CD14-positive monocyte (primary cell): ENCODE measurements around the gene CHEK1. TPM values are rescaled to one million over a fixed set of nuclear protein-coding genes. Genes with fewer than 3 reads are reported as not detected.

ENCODE experiments used
- DNase-seq, 3 donors: peaks; one replicate each; pipeline ENCODE4 v3.0.0-alpha.2; 2011 to 2022
- H2AFZ ChIP-seq: 2 replicates; pipeline ENCODE4 v1.6.0; 2012; ENCODE audit warnings: mild to moderate bottlenecking, low read depth, low read length, inconsistent platforms; ENCODE audit not compliant: insufficient read depth, poor library complexity, severe bottlenecking
- H3K27ac ChIP-seq, 2 donors: 1 replicate in 1 of 2; 2 replicates in 1 of 2; pipeline ENCODE4 v1.5.1; 2012 to 2013; ENCODE audit warnings: low read length in 2 of 2, control low read depth in 1 of 2, inconsistent platforms in 1 of 2, low read depth in 1 of 2, mild to moderate bottlenecking in 1 of 2
- H3K27me3 ChIP-seq, 2 donors: one replicate each; pipeline versions ENCODE4 v1.6.0 to v1.6.1; 2011 to 2013; ENCODE audit warnings: low read length in 2 of 2; ENCODE audit not compliant: control insufficient read depth in 2 of 2, insufficient read depth in 2 of 2
- H3K36me3 ChIP-seq, 2 donors: replicated peaks in 1 of 2; 1 replicate in 1 of 2; 2 replicates in 1 of 2; pipeline versions ENCODE4 v1.5.1 to v1.6.1; 2012 to 2013; ENCODE audit warnings: low read length in 2 of 2, control low read depth in 1 of 2, inconsistent platforms in 1 of 2, mild to moderate bottlenecking in 1 of 2; ENCODE audit not compliant: insufficient read depth in 2 of 2, control insufficient read depth in 1 of 2
- H3K4me1 ChIP-seq, 2 donors: 1 replicate in 1 of 2; 2 replicates in 1 of 2; pipeline versions ENCODE4 v1.5.1 to v1.6.1; 2012 to 2013; ENCODE audit warnings: low read length in 2 of 2, control low read depth in 1 of 2, inconsistent platforms in 1 of 2, mild to moderate bottlenecking in 1 of 2, moderate library complexity in 1 of 2; ENCODE audit not compliant: insufficient read depth in 2 of 2, control insufficient read depth in 1 of 2
- H3K4me2 ChIP-seq: replicated peaks from 2 replicates; pipeline ENCODE3; 2012; ENCODE audit warnings: low read length, moderate library complexity, mild to moderate bottlenecking; ENCODE audit not compliant: poor library complexity, severe bottlenecking; ENCODE audit errors: extremely low read depth
- H3K4me3 ChIP-seq, 3 experiments: fragments of 200-600 bp in 1 of 3; sonication (generic) in 1 of 3; replicated peaks in 1 of 3; 1 replicate in 2 of 3; 2 replicates in 1 of 3; pipeline ENCODE4 v1.5.1; 2011 to 2013; ENCODE audit warnings: low read length in 3 of 3, mild to moderate bottlenecking in 3 of 3, control low read depth in 2 of 3, low read depth in 2 of 3, inconsistent platforms in 1 of 3, moderate library complexity in 1 of 3
- H3K79me2 ChIP-seq: 2 replicates; pipeline ENCODE4 v1.6.0; 2012; ENCODE audit warnings: mild to moderate bottlenecking, control low read depth, inconsistent platforms, low read length, moderate library complexity; ENCODE audit not compliant: insufficient read depth
- H3K9ac ChIP-seq: 2 replicates; pipeline ENCODE4 v1.6.0; 2017; ENCODE audit warnings: low read length, mild to moderate bottlenecking; ENCODE audit not compliant: insufficient read depth, poor library complexity, severe bottlenecking
- H3K9me3 ChIP-seq, 2 donors: replicated peaks in 1 of 2; 1 replicate in 1 of 2; 2 replicates in 1 of 2; pipeline versions ENCODE4 v1.5.1 to v1.6.1; 2012 to 2013; ENCODE audit warnings: low read length in 2 of 2, control low read depth in 1 of 2; ENCODE audit not compliant: control insufficient read depth in 1 of 2, insufficient read depth in 1 of 2
- H4K20me1 ChIP-seq: 2 replicates; pipeline ENCODE4 v1.6.0; 2012; ENCODE audit warnings: mild to moderate bottlenecking, low read length, control low read depth, moderate library complexity; ENCODE audit not compliant: insufficient read depth
- H3K27ac Mint-ChIP-seq, 7 donors: one replicate each; pipeline ENCODE4 v1.8.0; 2020; ENCODE audit warnings: mild to moderate bottlenecking in 7 of 7, mixed read lengths in 7 of 7, moderate library complexity in 6 of 7, inconsistent platforms in 2 of 7
- H3K27me3 Mint-ChIP-seq, 3 donors: one replicate each; pipeline ENCODE4 v1.8.0; 2021 to 2022; ENCODE audit warnings: low read depth in 3 of 3, mild to moderate bottlenecking in 3 of 3, mixed read lengths in 3 of 3, moderate library complexity in 3 of 3, inconsistent platforms in 1 of 3
- H3K36me3 Mint-ChIP-seq, 2 donors: one replicate each; pipeline ENCODE4 v1.8.0; 2020; ENCODE audit warnings: mixed read lengths in 2 of 2, inconsistent platforms in 1 of 2, mild to moderate bottlenecking in 1 of 2
- H3K4me1 Mint-ChIP-seq: one replicate; pipeline ENCODE4 v1.8.0; 2020; ENCODE audit warnings: mild to moderate bottlenecking, mixed read lengths
- H3K4me3 Mint-ChIP-seq, 2 donors: one replicate each; pipeline ENCODE4 v1.8.0; 2020; ENCODE audit warnings: mild to moderate bottlenecking in 2 of 2, mixed read lengths in 2 of 2, moderate library complexity in 1 of 2
- H3K9me3 Mint-ChIP-seq, 7 donors: one replicate each; pipeline ENCODE4 v1.8.0; 2020 to 2022; ENCODE audit warnings: mixed read lengths in 7 of 7, mild to moderate bottlenecking in 6 of 7, moderate library complexity in 6 of 7, inconsistent platforms in 2 of 7
- CTCF ChIP-seq: fragments of 200-600 bp; IDR thresholded peaks from one replicate; pipeline ENCODE4 v1.8.0; 2022; ENCODE audit warnings: antibody characterized with exemption, mild to moderate bottlenecking
- WGBS: methylation state at CpG from one replicate; pipeline ENCODE4 v1.1.5; 2013; ENCODE audit warnings: missing lambda C conversion rate; ENCODE audit not compliant: insufficient coverage; 5-methylcytosine and 5-hydroxymethylcytosine counted together
- intact Hi-C, 2 donors: fragments of 100-400 bp; cut with micrococcal nuclease; formaldehyde crosslinking; loops; one replicate each; pipeline versions ENCODE4 v1.15.0 to v1.15.1; 2023
- polyA plus RNA-seq, 3 donors: library from polyadenylated mRNA; depleted of rRNA in 1 of 3; unstranded in 2 of 3; stranded (reverse) in 1 of 3; fragments of 300-500 nt in 2 of 3; fragments of >200 nt in 1 of 3; fragmentation: Illumina TruSeq in 2 of 3; gene quantifications; 1 replicate in 2 of 3; 2 replicates in 1 of 3; pipeline ENCODE4 v1.2.3, GENCODE V29; 2012 to 2021

The CHEK1 gene
- polyA plus RNA-seq, 3 donors: 0.18 to 0.55 (median 0.43) TPM

- H3K36me3 ChIP-seq: no peaks in the 10 kb centered on the region
- H3K4me2 ChIP-seq: no peak overlapping the region
- no peak overlapping the region for H2AFZ ChIP-seq
- peaks cover 0 to 8% of the 10 kb centered on the region in 2 donors for H3K36me3 Mint-ChIP-seq
- no peaks in the 10 kb centered on the region for H3K79me2 ChIP-seq
- no peak overlapping the region for H3K9ac ChIP-seq
- DNase-seq: no peak
- peaks cover 0 to 3% (median 0%) of the 10 kb centered on the region in 7 donors for H3K9me3 Mint-ChIP-seq
- peaks cover 0 to 3% (median 0%) of the 10 kb centered on the region in 3 donors for H3K27me3 Mint-ChIP-seq
- no peak overlapping the region for H3K27ac ChIP-seq
- intact Hi-C loops: no loop called here
- 97% methylated on average over 4 of the region's 9 CpGs for WGBS
- no peaks in the 10 kb centered on the region for H3K4me1 ChIP-seq
- H3K9me3 ChIP-seq: no peaks in the 10 kb centered on the region
- no peaks in the 10 kb centered on the region for H3K27me3 ChIP-seq
- H3K4me3 Mint-ChIP-seq: no peak overlapping the region
- H3K27ac Mint-ChIP-seq: no peak overlapping the region
- no peaks in the 10 kb centered on the region for H3K4me1 Mint-ChIP-seq
- H4K20me1 ChIP-seq: no peaks in the 10 kb centered on the region
- no peak overlapping the region for H3K4me3 ChIP-seq
- TF ChIP-seq CTCF: no peak
These were observed 60.3 kb downstream of the CHEK1 start for GRCh38 chr11:125685228-125685627.

- H4K20me1 ChIP-seq: no peaks in the 10 kb centered on the region
- no peaks in the 10 kb centered on the region for H3K9me3 ChIP-seq
- H3K4me3 Mint-ChIP-seq: no peak overlapping the region
- H3K4me1 ChIP-seq: no peaks in the 10 kb centered on the region
- H3K36me3 ChIP-seq: no peaks in the 10 kb centered on the region
- TF ChIP-seq CTCF: no peak
- H3K27ac Mint-ChIP-seq: no peak overlapping the region
- H2AFZ ChIP-seq: no peak overlapping the region
- H3K4me2 ChIP-seq: no peak overlapping the region
- 97% methylated on average over 9 of the region's 11 CpGs for WGBS
- peaks cover 0 to 3% (median 0%) of the 10 kb centered on the region in 7 donors for H3K9me3 Mint-ChIP-seq
- H3K4me1 Mint-ChIP-seq: no peaks in the 10 kb centered on the region
- H3K27ac ChIP-seq: no peak overlapping the region
- H3K4me3 ChIP-seq: no peak overlapping the region
- intact Hi-C loops: no loop called here
- DNase-seq: no peak
- no peaks in the 10 kb centered on the region for H3K79me2 ChIP-seq
- no peak overlapping the region for H3K9ac ChIP-seq
- H3K27me3 Mint-ChIP-seq: peaks cover 0 to 3% (median 0%) of the 10 kb centered on the region in 3 donors
- H3K36me3 Mint-ChIP-seq: peaks cover 0 to 4% of the 10 kb centered on the region in 2 donors
- H3K27me3 ChIP-seq: no peaks in the 10 kb centered on the region
These were observed 63.1 kb downstream of the CHEK1 start for GRCh38 chr11:125688066-125688465.
